K562 (cell line): Measurements from ENCODE around the gene PI4KA. TPM values are rescaled to one million over a fixed set of nuclear protein-coding genes. Genes with fewer than 3 reads are reported as not detected.

Experiments used
- ATF3 ChIP-seq, 2 experiments: fragments of 450-650 bp in 1 of 2; sonication (generic) in 1 of 2; formaldehyde crosslinking in 1 of 2; IDR thresholded peaks in 1 of 2; conservative IDR thresholded peaks in 1 of 2; 2 replicates each; pipeline versions ENCODE4 v1.6.1 to v1.8.1; 2016 to 2023; ENCODE audit warnings: mild to moderate bottlenecking in 2 of 2, moderate library complexity in 2 of 2, inconsistent platforms in 1 of 2, missing genetic modification reagents in 1 of 2
- CAMTA2 ChIP-seq: fragments of 250-450 bp; sonication (Bioruptor Pico); conservative IDR thresholded peaks from 2 replicates; pipeline ENCODE4 v1.5.1; 2022
- NCOA6 ChIP-seq: fragments of 450-650 bp; IDR thresholded peaks from 2 replicates; pipeline ENCODE4 v1.6.1; 2017; ENCODE audit warnings: mild to moderate bottlenecking
- NFRKB ChIP-seq: fragments of 450-650 bp; IDR thresholded peaks from 2 replicates; pipeline ENCODE4 v1.6.1; 2016; ENCODE audit warnings: low read depth
- TEAD1 ChIP-seq, 2 experiments: fragments of 450-650 bp in 1 of 2; sonication (generic) in 1 of 2; formaldehyde crosslinking; IDR thresholded peaks; 2 replicates each; pipeline versions ENCODE4 v1.4.0 to v1.8.0; 2020 to 2022; ENCODE audit warnings: mild to moderate bottlenecking in 2 of 2, missing genetic modification reagents in 1 of 2
- TFAP4 ChIP-seq: sonication (generic); formaldehyde crosslinking; IDR thresholded peaks from 2 replicates; pipeline ENCODE4 v1.8.0; 2022; ENCODE audit warnings: missing genetic modification reagents, mild to moderate bottlenecking, moderate library complexity, borderline replicate concordance
- XRCC3 ChIP-seq: fragments of 450-650 bp; IDR thresholded peaks from 2 replicates; pipeline ENCODE4 v1.6.1; 2017; ENCODE audit warnings: mild to moderate bottlenecking, moderate library complexity
- ZNF197 ChIP-seq: fragments of 200-800 bp; sonication (Bioruptor generic); IDR thresholded peaks from 2 replicates; pipeline ENCODE4 v1.6.1; 2016; ENCODE audit warnings: low read depth, missing genetic modification characterization, missing compliant biosample characterization
- ZNF609 ChIP-seq: sonication (generic); formaldehyde crosslinking; IDR thresholded peaks from 2 replicates; pipeline ENCODE4 v1.8.1; 2023; ENCODE audit warnings: missing genetic modification reagents, mild to moderate bottlenecking, borderline replicate concordance
- ZNF655 ChIP-seq: fragments of 250-450 bp; sonication (Bioruptor Pico); IDR thresholded peaks from 2 replicates; pipeline ENCODE4 v1.5.0; 2021
- ZNF785 ChIP-seq: fragments of 250-450 bp; sonication (Bioruptor Pico); IDR thresholded peaks from 2 replicates; pipeline ENCODE4 v1.4.0; 2020; ENCODE audit warnings: mild to moderate bottlenecking
- polyA plus RNA-seq, 8 experiments: library from polyadenylated mRNA; depleted of rRNA in 4 of 8; stranded (reverse) in 5 of 8; unstranded in 3 of 8; fragments of >200 nt; fragmentation: Nextera tagmentation in 2 of 8; fragmentation: Illumina TruSeq in 1 of 8; extraction: Ambion mirVana in 2 of 8; extraction: Trizol in 1 of 8; gene quantifications; 2 replicates each; pipeline versions ENCODE4 v1.2.1 to v1.2.3, GENCODE V29; 2011 to 2014; ENCODE audit warnings: inconsistent platforms in 1 of 8, missing spikeins in 1 of 8
- total RNA-seq, 7 experiments: library from RNA; depleted of rRNA in 6 of 7; stranded (reverse); fragments of >200 nt in 6 of 7; fragmentation: Illumina TruSeq in 2 of 7; extraction: Trizol in 2 of 7; gene quantifications; 2 replicates each; pipeline versions ENCODE4 v1.2.1 to v1.2.3, GENCODE V29; 2011 to 2021; ENCODE audit warnings: low replicate concordance in 1 of 7
- TF ChIP-seq, protein P1 (sequence below): sonication (generic); formaldehyde crosslinking; IDR thresholded peaks from 2 replicates; pipeline ENCODE4 v1.8.0; 2022; ENCODE audit warnings: mild to moderate bottlenecking, missing genetic modification reagents
- TF ChIP-seq, protein P2 (sequence below): IDR thresholded peaks from 3 replicates; pipeline ENCODE4 v1.6.1; 2011; ENCODE audit warnings: borderline replicate concordance, mild to moderate bottlenecking; ENCODE audit not compliant: insufficient read length, insufficient read depth
- TF ChIP-seq, protein P3 (sequence below): fragments of 450-650 bp; formaldehyde crosslinking; IDR thresholded peaks from 2 replicates; pipeline ENCODE4 v1.4.0; 2020; ENCODE audit warnings: mild to moderate bottlenecking, mixed read lengths

Gene PI4KA
- total and polyA plus RNA-seq, 9 of the 15 experiments (the other 6 are each of a cell fraction or from before 2014, with no cell fraction given), result 7.3 to 187 (median 84.7) TPM

DNA sequence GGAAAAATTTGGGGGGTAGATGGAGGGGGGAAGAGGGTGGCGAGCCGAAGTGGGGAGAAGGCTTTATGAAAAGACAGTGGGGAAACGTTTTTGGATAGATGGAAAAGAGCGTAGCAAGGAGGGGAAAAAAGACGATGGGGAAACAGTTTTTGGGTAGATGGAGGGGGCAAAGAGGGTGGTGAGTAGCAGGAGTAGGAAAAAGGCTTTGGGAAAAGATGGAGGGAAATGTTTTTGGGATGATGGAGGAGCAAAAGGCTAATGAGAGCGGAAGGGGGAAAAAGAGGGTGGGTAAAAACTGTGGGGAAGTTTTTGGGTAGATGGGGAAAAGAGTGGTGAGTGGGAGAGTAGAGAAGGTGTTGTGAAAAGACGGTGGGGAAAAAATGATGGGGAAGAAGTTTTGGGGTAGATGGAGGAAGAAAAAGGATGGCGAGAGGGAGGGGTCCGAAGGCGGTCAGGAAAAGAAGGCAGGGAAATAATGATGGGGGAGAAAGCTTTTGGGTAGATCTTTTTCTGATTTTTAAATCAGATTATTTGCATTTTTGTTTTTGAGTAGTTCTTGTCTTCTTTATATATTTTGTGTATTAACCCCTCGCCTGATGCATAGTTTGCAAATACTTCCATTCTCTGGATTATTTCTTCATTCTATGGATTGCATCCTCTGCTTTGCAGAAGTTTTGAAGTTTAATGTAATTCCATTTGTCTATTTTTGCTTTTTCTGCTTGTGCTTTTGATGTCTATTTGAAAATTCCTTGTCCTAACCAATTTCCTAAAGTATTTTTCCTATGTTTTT lies 200.0 kb downstream of the PI4KA start (continued):
- TF ChIP-seq, protein P1, sequence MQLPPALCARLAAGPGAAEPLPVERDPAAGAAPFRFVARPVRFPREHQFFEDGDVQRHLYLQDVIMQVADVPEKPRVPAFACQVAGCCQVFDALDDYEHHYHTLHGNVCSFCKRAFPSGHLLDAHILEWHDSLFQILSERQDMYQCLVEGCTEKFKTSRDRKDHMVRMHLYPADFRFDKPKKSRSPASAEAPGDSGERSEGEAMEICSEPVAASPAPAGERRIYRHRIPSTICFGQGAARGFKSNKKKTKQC (CRISPR knock-in tag), result no peak
- TF ChIP-seq TEAD1 (CRISPR knock-in tag; IDR thresholded peaks at IDR 0.05), result no peak
- no peak for TF ChIP-seq XRCC3
- no peak for TF ChIP-seq ATF3 (IDR thresholded peaks at IDR 0.05)
- no peak for TF ChIP-seq ATF3 (CRISPR knock-in tag; conservative IDR thresholded peaks at IDR 0.05)
- TF ChIP-seq, protein P2, sequence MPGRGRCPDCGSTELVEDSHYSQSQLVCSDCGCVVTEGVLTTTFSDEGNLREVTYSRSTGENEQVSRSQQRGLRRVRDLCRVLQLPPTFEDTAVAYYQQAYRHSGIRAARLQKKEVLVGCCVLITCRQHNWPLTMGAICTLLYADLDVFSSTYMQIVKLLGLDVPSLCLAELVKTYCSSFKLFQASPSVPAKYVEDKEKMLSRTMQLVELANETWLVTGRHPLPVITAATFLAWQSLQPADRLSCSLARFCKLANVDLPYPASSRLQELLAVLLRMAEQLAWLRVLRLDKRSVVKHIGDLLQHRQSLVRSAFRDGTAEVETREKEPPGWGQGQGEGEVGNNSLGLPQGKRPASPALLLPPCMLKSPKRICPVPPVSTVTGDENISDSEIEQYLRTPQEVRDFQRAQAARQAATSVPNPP, result no peak
- TF ChIP-seq ZNF655 (CRISPR knock-in tag), result no peak
- TF ChIP-seq, protein P3, sequence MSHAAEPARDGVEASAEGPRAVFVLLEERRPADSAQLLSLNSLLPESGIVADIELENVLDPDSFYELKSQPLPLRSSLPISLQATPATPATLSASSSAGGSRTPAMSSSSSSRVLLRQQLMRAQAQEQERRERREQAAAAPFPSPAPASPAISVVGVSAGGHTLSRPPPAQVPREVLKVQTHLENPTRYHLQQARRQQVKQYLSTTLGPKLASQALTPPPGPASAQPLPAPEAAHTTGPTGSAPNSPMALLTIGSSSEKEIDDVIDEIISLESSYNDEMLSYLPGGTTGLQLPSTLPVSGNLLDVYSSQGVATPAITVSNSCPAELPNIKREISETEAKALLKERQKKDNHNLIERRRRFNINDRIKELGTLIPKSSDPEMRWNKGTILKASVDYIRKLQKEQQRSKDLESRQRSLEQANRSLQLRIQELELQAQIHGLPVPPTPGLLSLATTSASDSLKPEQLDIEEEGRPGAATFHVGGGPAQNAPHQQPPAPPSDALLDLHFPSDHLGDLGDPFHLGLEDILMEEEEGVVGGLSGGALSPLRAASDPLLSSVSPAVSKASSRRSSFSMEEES (CRISPR knock-in tag), result no peak
- TF ChIP-seq ZNF197 (CRISPR knock-in tag), result no peak
- TF ChIP-seq CAMTA2, result no peak
- no peak for TF ChIP-seq TFAP4 (CRISPR knock-in tag)
- no peak for TF ChIP-seq ZNF785 (CRISPR knock-in tag)
- TF ChIP-seq NFRKB, result no peak; the same call in 1 of the 2 replicates
- no peak for TF ChIP-seq ZNF609 (CRISPR knock-in tag)
- no peak for TF ChIP-seq NCOA6
